Measurements from ENCODE around the gene SPEM2.

DNA sequence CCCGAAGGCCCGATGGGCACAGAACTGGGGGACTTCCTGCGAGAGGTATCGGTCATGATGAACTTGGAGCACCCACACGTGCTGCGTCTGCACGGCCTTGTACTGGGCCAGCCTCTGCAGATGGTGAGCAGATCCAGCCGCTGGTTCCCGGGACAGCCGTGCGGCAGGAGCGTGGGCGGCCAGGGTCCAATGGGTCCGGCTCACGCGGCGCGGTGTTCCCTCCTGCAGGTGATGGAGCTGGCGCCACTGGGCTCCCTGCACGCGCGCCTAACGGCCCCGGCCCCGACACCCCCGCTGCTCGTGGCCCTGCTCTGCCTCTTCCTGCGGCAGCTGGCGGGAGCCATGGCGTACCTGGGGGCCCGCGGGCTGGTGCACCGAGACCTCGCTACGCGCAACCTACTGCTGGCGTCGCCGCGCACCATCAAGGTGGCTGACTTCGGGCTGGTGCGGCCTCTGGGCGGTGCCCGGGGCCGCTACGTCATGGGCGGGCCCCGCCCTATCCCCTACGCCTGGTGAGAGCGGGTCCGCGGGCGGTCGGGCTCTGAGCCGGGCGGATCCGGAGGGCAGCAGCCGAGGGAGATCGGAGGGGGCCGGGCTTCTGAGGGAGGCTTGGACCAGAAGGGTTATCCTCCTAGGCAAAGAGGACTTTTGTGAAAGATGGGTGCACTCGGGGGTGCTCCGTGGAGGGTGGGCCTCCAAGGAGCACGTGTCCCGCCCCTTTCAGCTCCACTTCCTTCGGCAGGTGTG lies 41.5 kb upstream of the SPEM2 start:
- TF ChIP-seq, protein P1, sequence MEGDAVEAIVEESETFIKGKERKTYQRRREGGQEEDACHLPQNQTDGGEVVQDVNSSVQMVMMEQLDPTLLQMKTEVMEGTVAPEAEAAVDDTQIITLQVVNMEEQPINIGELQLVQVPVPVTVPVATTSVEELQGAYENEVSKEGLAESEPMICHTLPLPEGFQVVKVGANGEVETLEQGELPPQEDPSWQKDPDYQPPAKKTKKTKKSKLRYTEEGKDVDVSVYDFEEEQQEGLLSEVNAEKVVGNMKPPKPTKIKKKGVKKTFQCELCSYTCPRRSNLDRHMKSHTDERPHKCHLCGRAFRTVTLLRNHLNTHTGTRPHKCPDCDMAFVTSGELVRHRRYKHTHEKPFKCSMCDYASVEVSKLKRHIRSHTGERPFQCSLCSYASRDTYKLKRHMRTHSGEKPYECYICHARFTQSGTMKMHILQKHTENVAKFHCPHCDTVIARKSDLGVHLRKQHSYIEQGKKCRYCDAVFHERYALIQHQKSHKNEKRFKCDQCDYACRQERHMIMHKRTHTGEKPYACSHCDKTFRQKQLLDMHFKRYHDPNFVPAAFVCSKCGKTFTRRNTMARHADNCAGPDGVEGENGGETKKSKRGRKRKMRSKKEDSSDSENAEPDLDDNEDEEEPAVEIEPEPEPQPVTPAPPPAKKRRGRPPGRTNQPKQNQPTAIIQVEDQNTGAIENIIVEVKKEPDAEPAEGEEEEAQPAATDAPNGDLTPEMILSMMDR (IDR thresholded peaks at IDR 0.05; ENCODE audit: low read length), result no peak
- no peak for TF ChIP-seq EZH2 (IDR thresholded peaks at IDR 0.05; ENCODE audit: borderline replicate concordance, low read length)

Data from OCI-LY1 (cell line).